HEK293 (cell line): ENCODE measurements around the gene TMEM51.

Source experiments
- CTCF ChIP-seq: fragments of 450-650 bp; formaldehyde crosslinking; IDR thresholded peaks from 2 replicates; pipeline ENCODE4 v1.5.1; 2016; ENCODE audit warnings: missing biosample characterization, missing genetic modification characterization
- ZNF121 ChIP-seq: fragments of 450-650 bp; formaldehyde crosslinking; IDR thresholded peaks from 2 replicates; pipeline ENCODE4 v1.5.1; 2016; ENCODE audit warnings: missing biosample characterization, missing genetic modification characterization
- ZNF292 ChIP-seq: fragments of 450-650 bp; formaldehyde crosslinking; IDR thresholded peaks from 2 replicates; pipeline ENCODE4 v1.5.1; 2016; ENCODE audit warnings: low read depth, missing biosample characterization, missing genetic modification characterization, borderline replicate concordance
- ZNF354C ChIP-seq: fragments of 450-650 bp; formaldehyde crosslinking; IDR thresholded peaks from 2 replicates; pipeline ENCODE4 v1.5.1; 2016; ENCODE audit warnings: missing biosample characterization, missing genetic modification characterization, low read depth, borderline replicate concordance
- ZNF558 ChIP-seq: fragments of 450-650 bp; formaldehyde crosslinking; IDR thresholded peaks from 2 replicates; pipeline ENCODE4 v1.5.1; 2016; ENCODE audit warnings: missing biosample characterization, missing genetic modification characterization
- TF ChIP-seq, protein P1 (sequence below): fragments of 450-650 bp; formaldehyde crosslinking; IDR thresholded peaks from 2 replicates; pipeline ENCODE4 v1.5.1; 2016; ENCODE audit warnings: missing biosample characterization, missing genetic modification characterization

GRCh38 chr1:15244813-15245212 lies 91.3 kb downstream of the TMEM51 start:
- no peak for TF ChIP-seq CTCF (tag by site-specific recombination)
- TF ChIP-seq ZNF354C (tag by site-specific recombination) = no peak
- TF ChIP-seq ZNF558 (tag by site-specific recombination) = no peak
- TF ChIP-seq, protein P1, sequence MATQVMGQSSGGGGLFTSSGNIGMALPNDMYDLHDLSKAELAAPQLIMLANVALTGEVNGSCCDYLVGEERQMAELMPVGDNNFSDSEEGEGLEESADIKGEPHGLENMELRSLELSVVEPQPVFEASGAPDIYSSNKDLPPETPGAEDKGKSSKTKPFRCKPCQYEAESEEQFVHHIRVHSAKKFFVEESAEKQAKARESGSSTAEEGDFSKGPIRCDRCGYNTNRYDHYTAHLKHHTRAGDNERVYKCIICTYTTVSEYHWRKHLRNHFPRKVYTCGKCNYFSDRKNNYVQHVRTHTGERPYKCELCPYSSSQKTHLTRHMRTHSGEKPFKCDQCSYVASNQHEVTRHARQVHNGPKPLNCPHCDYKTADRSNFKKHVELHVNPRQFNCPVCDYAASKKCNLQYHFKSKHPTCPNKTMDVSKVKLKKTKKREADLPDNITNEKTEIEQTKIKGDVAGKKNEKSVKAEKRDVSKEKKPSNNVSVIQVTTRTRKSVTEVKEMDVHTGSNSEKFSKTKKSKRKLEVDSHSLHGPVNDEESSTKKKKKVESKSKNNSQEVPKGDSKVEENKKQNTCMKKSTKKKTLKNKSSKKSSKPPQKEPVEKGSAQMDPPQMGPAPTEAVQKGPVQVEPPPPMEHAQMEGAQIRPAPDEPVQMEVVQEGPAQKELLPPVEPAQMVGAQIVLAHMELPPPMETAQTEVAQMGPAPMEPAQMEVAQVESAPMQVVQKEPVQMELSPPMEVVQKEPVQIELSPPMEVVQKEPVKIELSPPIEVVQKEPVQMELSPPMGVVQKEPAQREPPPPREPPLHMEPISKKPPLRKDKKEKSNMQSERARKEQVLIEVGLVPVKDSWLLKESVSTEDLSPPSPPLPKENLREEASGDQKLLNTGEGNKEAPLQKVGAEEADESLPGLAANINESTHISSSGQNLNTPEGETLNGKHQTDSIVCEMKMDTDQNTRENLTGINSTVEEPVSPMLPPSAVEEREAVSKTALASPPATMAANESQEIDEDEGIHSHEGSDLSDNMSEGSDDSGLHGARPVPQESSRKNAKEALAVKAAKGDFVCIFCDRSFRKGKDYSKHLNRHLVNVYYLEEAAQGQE = no peak
- TF ChIP-seq ZNF121 (tag by site-specific recombination) = no peak
- TF ChIP-seq ZNF292 (tag by site-specific recombination) = no peak
